K562 (cell line): ENCODE results near the gene KDM2B. TPM values are rescaled to one million over a fixed set of nuclear protein-coding genes. Genes with fewer than 3 reads are reported as not detected.

Source experiments
- ELF2 ChIP-seq: fragments of 250-450 bp; sonication (Bioruptor Pico); IDR thresholded peaks from 2 replicates; pipeline ENCODE4 v1.5.0; 2021; ENCODE audit warnings: mild to moderate bottlenecking
- SIX5 ChIP-seq, 2 experiments: IDR thresholded peaks; 2 replicates each; pipeline ENCODE4 v1.6.1; 2011; ENCODE audit warnings: low read length in 2 of 2, borderline replicate concordance in 1 of 2, low read depth in 1 of 2, mild to moderate bottlenecking in 1 of 2, moderate library complexity in 1 of 2; ENCODE audit not compliant: insufficient read depth in 1 of 2
- TCFL5 ChIP-seq: fragments of 250-450 bp; sonication (Bioruptor Pico); conservative IDR thresholded peaks from 2 replicates; pipeline ENCODE4 v1.6.1; 2021; ENCODE audit warnings: mild to moderate bottlenecking, moderate library complexity, matching md5 sums
- polyA plus RNA-seq, 8 experiments: library from polyadenylated mRNA; depleted of rRNA in 4 of 8; stranded (reverse) in 5 of 8; unstranded in 3 of 8; fragments of >200 nt; fragmentation: Nextera tagmentation in 2 of 8; fragmentation: Illumina TruSeq in 1 of 8; extraction: Ambion mirVana in 2 of 8; extraction: Trizol in 1 of 8; gene quantifications; 2 replicates each; pipeline versions ENCODE4 v1.2.1 to v1.2.3, GENCODE V29; 2011 to 2014; ENCODE audit warnings: inconsistent platforms in 1 of 8, missing spikeins in 1 of 8
- total RNA-seq, 7 experiments: library from RNA; depleted of rRNA in 6 of 7; stranded (reverse); fragments of >200 nt in 6 of 7; fragmentation: Illumina TruSeq in 2 of 7; extraction: Trizol in 2 of 7; gene quantifications; 2 replicates each; pipeline versions ENCODE4 v1.2.1 to v1.2.3, GENCODE V29; 2011 to 2021; ENCODE audit warnings: low replicate concordance in 1 of 7
- TF ChIP-seq, protein P1 (sequence below): fragments of 450-650 bp; IDR thresholded peaks from 2 replicates; pipeline ENCODE4 v1.6.1; 2016; ENCODE audit warnings: mild to moderate bottlenecking, moderate library complexity
- TF ChIP-seq, protein P2 (sequence below): fragments of 250-450 bp; sonication (Bioruptor Pico); IDR thresholded peaks from 2 replicates; pipeline ENCODE4 v1.4.0; 2020
- TF ChIP-seq, protein P3 (sequence below), 2 experiments: IDR thresholded peaks; 2 replicates each; pipeline ENCODE4 v1.6.1; 2012; ENCODE audit warnings: improper control_type of control experiment in 2 of 2, low read depth in 2 of 2, low read length in 2 of 2, borderline replicate concordance in 1 of 2

KDM2B gene
- total and polyA plus RNA-seq, 9 of the 15 experiments (the other 6 are each of a cell fraction or from before 2014, with no cell fraction given) = 7.4 to 50.5 (median 22.5) TPM

DNA sequence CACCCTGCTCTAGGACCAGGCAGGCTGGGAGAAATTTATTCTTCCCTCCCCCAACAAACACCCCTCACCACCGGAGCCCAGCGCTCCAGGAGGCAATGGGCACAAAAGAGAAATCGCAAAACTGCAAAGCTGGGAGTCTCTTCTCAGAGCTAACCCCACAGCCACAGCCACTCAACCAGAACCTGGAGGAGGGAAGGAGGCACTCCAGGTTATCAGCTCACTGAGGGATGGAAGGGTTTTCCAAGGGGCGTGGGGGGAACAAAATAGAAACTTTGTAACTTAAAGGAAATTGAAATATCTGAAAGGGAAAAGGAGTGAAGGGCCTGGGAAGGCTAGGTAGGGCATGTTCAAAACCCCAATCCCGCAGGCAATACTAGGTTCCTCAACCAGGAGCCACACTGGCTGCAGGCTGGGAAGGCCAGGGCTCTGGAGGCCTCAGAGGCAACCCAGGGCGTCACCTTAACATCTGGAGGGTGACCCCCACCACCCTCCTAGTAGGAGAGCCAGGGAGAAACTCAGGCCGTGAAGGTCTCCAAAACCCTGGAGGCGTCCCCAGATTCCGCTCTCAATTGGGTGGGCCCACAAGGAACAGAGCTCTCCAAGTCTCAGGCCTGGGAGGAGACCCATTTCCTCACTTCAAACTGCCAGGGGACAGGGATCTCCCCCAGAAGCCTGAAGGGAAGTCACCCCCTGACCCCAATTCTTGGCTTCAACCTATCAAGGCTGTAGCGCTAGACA, 3.2 kb downstream of the KDM2B start (continued):
- TF ChIP-seq, protein P1, sequence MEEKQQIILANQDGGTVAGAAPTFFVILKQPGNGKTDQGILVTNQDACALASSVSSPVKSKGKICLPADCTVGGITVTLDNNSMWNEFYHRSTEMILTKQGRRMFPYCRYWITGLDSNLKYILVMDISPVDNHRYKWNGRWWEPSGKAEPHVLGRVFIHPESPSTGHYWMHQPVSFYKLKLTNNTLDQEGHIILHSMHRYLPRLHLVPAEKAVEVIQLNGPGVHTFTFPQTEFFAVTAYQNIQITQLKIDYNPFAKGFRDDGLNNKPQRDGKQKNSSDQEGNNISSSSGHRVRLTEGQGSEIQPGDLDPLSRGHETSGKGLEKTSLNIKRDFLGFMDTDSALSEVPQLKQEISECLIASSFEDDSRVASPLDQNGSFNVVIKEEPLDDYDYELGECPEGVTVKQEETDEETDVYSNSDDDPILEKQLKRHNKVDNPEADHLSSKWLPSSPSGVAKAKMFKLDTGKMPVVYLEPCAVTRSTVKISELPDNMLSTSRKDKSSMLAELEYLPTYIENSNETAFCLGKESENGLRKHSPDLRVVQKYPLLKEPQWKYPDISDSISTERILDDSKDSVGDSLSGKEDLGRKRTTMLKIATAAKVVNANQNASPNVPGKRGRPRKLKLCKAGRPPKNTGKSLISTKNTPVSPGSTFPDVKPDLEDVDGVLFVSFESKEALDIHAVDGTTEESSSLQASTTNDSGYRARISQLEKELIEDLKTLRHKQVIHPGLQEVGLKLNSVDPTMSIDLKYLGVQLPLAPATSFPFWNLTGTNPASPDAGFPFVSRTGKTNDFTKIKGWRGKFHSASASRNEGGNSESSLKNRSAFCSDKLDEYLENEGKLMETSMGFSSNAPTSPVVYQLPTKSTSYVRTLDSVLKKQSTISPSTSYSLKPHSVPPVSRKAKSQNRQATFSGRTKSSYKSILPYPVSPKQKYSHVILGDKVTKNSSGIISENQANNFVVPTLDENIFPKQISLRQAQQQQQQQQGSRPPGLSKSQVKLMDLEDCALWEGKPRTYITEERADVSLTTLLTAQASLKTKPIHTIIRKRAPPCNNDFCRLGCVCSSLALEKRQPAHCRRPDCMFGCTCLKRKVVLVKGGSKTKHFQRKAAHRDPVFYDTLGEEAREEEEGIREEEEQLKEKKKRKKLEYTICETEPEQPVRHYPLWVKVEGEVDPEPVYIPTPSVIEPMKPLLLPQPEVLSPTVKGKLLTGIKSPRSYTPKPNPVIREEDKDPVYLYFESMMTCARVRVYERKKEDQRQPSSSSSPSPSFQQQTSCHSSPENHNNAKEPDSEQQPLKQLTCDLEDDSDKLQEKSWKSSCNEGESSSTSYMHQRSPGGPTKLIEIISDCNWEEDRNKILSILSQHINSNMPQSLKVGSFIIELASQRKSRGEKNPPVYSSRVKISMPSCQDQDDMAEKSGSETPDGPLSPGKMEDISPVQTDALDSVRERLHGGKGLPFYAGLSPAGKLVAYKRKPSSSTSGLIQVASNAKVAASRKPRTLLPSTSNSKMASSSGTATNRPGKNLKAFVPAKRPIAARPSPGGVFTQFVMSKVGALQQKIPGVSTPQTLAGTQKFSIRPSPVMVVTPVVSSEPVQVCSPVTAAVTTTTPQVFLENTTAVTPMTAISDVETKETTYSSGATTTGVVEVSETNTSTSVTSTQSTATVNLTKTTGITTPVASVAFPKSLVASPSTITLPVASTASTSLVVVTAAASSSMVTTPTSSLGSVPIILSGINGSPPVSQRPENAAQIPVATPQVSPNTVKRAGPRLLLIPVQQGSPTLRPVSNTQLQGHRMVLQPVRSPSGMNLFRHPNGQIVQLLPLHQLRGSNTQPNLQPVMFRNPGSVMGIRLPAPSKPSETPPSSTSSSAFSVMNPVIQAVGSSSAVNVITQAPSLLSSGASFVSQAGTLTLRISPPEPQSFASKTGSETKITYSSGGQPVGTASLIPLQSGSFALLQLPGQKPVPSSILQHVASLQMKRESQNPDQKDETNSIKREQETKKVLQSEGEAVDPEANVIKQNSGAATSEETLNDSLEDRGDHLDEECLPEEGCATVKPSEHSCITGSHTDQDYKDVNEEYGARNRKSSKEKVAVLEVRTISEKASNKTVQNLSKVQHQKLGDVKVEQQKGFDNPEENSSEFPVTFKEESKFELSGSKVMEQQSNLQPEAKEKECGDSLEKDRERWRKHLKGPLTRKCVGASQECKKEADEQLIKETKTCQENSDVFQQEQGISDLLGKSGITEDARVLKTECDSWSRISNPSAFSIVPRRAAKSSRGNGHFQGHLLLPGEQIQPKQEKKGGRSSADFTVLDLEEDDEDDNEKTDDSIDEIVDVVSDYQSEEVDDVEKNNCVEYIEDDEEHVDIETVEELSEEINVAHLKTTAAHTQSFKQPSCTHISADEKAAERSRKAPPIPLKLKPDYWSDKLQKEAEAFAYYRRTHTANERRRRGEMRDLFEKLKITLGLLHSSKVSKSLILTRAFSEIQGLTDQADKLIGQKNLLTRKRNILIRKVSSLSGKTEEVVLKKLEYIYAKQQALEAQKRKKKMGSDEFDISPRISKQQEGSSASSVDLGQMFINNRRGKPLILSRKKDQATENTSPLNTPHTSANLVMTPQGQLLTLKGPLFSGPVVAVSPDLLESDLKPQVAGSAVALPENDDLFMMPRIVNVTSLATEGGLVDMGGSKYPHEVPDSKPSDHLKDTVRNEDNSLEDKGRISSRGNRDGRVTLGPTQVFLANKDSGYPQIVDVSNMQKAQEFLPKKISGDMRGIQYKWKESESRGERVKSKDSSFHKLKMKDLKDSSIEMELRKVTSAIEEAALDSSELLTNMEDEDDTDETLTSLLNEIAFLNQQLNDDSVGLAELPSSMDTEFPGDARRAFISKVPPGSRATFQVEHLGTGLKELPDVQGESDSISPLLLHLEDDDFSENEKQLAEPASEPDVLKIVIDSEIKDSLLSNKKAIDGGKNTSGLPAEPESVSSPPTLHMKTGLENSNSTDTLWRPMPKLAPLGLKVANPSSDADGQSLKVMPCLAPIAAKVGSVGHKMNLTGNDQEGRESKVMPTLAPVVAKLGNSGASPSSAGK = no peak
- TF ChIP-seq, protein P2, sequence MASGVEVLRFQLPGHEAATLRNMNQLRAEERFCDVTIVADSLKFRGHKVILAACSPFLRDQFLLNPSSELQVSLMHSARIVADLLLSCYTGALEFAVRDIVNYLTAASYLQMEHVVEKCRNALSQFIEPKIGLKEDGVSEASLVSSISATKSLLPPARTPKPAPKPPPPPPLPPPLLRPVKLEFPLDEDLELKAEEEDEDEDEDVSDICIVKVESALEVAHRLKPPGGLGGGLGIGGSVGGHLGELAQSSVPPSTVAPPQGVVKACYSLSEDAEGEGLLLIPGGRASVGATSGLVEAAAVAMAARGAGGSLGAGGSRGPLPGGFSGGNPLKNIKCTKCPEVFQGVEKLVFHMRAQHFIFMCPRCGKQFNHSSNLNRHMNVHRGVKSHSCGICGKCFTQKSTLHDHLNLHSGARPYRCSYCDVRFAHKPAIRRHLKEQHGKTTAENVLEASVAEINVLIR (CRISPR knock-in tag) = no peak
- TF ChIP-seq ELF2 (CRISPR knock-in tag) (0 out of 2 replicates have a peak, but pooled peaks have one; percentile 42), TCFL5 (CRISPR knock-in tag) (no peak), SIX5 (IDR thresholded peaks at IDR 0.05; ENCODE audit: borderline replicate concordance in 1 of 2, insufficient read depth in 1 of 2, low read depth in 1 of 2, low read length in 2 of 2) (no peak)
- TF ChIP-seq, protein P3, sequence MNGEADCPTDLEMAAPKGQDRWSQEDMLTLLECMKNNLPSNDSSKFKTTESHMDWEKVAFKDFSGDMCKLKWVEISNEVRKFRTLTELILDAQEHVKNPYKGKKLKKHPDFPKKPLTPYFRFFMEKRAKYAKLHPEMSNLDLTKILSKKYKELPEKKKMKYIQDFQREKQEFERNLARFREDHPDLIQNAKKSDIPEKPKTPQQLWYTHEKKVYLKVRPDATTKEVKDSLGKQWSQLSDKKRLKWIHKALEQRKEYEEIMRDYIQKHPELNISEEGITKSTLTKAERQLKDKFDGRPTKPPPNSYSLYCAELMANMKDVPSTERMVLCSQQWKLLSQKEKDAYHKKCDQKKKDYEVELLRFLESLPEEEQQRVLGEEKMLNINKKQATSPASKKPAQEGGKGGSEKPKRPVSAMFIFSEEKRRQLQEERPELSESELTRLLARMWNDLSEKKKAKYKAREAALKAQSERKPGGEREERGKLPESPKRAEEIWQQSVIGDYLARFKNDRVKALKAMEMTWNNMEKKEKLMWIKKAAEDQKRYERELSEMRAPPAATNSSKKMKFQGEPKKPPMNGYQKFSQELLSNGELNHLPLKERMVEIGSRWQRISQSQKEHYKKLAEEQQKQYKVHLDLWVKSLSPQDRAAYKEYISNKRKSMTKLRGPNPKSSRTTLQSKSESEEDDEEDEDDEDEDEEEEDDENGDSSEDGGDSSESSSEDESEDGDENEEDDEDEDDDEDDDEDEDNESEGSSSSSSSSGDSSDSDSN (IDR thresholded peaks at IDR 0.05; ENCODE audit: borderline replicate concordance in 1 of 2, low read depth in 2 of 2, low read length in 2 of 2) = 0 out of 4 replicates have a peak, but pooled peaks of 1 of the 2 experiments have one; percentile 17
- TF ChIP-seq, all 486 proteins: peak for 3
